Keratinocyte (primary cell): ENCODE data around the gene INTS1. TPM values are rescaled to one million over a fixed set of nuclear protein-coding genes. Genes with fewer than 3 reads are reported as not detected.
"Not testable (repeated sequence)": the region's sequence is repeated elsewhere in the genome, so short reads cannot be mapped to it uniquely, and the experiment has no call there.

ENCODE experiments used
- DNase-seq: peaks from one replicate; pipeline ENCODE4 v3.0.0-alpha.2; 2011; ENCODE audit warnings: low read depth, missing footprints, low spot score
- FAIRE-seq: peaks from 2 replicates; lab custom pipeline; 2011; peaks lifted over from hg19 to GRCh38; lab: Jason Lieb, UNC
- H2AFZ ChIP-seq: 2 replicates; pipeline ENCODE4 v1.6.0; 2012; ENCODE audit warnings: low read length, control low read depth, inconsistent platforms; ENCODE audit not compliant: control insufficient read depth
- H3K27ac ChIP-seq: 2 replicates; pipeline ENCODE4 v1.5.1; 2011; ENCODE audit warnings: low read length; ENCODE audit not compliant: control insufficient read depth, insufficient read depth
- H3K27me3 ChIP-seq: 3 replicates; pipeline ENCODE4 v1.6.0; 2011; ENCODE audit warnings: low read length; ENCODE audit not compliant: control insufficient read depth, insufficient read depth; ENCODE audit errors: extremely low read depth
- H3K36me3 ChIP-seq, 2 experiments: 2 replicates in 1 of 2; 3 replicates in 1 of 2; pipeline ENCODE4 v1.5.1; 2011; ENCODE audit warnings: low read length in 2 of 2, mild to moderate bottlenecking in 1 of 2; ENCODE audit not compliant: control insufficient read depth in 2 of 2, insufficient read depth in 2 of 2; ENCODE audit errors: extremely low read depth in 1 of 2
- H3K4me1 ChIP-seq: 3 replicates; pipeline ENCODE4 v1.5.1; 2011; ENCODE audit warnings: low read length; ENCODE audit not compliant: control insufficient read depth, insufficient read depth; ENCODE audit errors: extremely low read depth
- H3K4me2 ChIP-seq: 3 replicates; pipeline ENCODE4 v1.6.0; 2011; ENCODE audit warnings: low read depth, low read length; ENCODE audit not compliant: control insufficient read depth, insufficient read depth; ENCODE audit errors: extremely low read depth
- H3K4me3 ChIP-seq, 3 experiments: fragments of 200-600 bp in 1 of 3; sonication (generic) in 1 of 3; 2 replicates in 2 of 3; 3 replicates in 1 of 3; pipeline ENCODE4 v1.5.1; 2011 to 2016; ENCODE audit warnings: low read length in 3 of 3, mild to moderate bottlenecking in 3 of 3, control low read depth in 2 of 3, inconsistent platforms in 1 of 3, low read depth in 1 of 3, mixed read lengths in 1 of 3, mixed run types in 1 of 3, moderate library complexity in 1 of 3; ENCODE audit not compliant: control insufficient read depth in 2 of 3, insufficient read depth in 2 of 3; ENCODE audit errors: extremely low read depth in 1 of 3
- H3K79me2 ChIP-seq: 2 replicates; pipeline ENCODE4 v1.6.0; 2012; ENCODE audit warnings: low read length; ENCODE audit not compliant: control insufficient read depth, insufficient read depth
- H3K9ac ChIP-seq: 3 replicates; pipeline ENCODE4 v1.6.0; 2011; ENCODE audit warnings: low read length; ENCODE audit not compliant: control insufficient read depth, insufficient read depth; ENCODE audit errors: extremely low read depth
- H3K9me1 ChIP-seq: 3 replicates; pipeline ENCODE4 v1.6.0; 2011; ENCODE audit warnings: low read length; ENCODE audit not compliant: control insufficient read depth, insufficient read depth; ENCODE audit errors: extremely low read depth
- H3K9me3 ChIP-seq: 2 replicates; pipeline ENCODE4 v1.5.1; 2012; ENCODE audit warnings: low read depth, low read length; ENCODE audit not compliant: control insufficient read depth
- H4K20me1 ChIP-seq: 3 replicates; pipeline ENCODE4 v1.6.0; 2011; ENCODE audit warnings: low read length; ENCODE audit not compliant: control insufficient read depth, insufficient read depth; ENCODE audit errors: extremely low read depth
- CTCF ChIP-seq, 3 experiments: IDR thresholded peaks in 1 of 3; conservative IDR thresholded peaks in 1 of 3; optimal IDR thresholded peaks in 1 of 3; 2 replicates in 2 of 3; 3 replicates in 1 of 3; pipeline versions ENCODE3 to v1.5.1; 2011; ENCODE audit warnings: low read length in 3 of 3, mild to moderate bottlenecking in 3 of 3, moderate library complexity in 2 of 3, control low read depth in 1 of 3, inconsistent platforms in 1 of 3; ENCODE audit not compliant: insufficient read depth in 2 of 3; ENCODE audit errors: extremely low read depth in 1 of 3
- EZH2 ChIP-seq: IDR thresholded peaks from one replicate; pipeline ENCODE4 v1.6.1; 2012; ENCODE audit warnings: inconsistent platforms, mild to moderate bottlenecking, low read length, moderate library complexity
- dilution Hi-C: fragments of 300-500 bp; cut with MboI; formaldehyde crosslinking; loops from one replicate; pipeline ENCODE4 v1.7.0; 2020; ENCODE audit warnings: low sequenced_read_pairs; ENCODE audit not compliant: extremely low pct_ligation_motif_present
- polyA plus RNA-seq, 5 experiments: library from polyadenylated mRNA; depleted of rRNA in 3 of 5; stranded (reverse) in 3 of 5; stranded (forward) in 1 of 5; unstranded in 1 of 5; fragments of >200 nt; gene quantifications; 1 replicate in 1 of 5; 2 replicates in 3 of 5; 3 replicates in 1 of 5; pipeline versions ENCODE4 v1.2.1 to v1.2.3, GENCODE V29; 2011 to 2012; ENCODE audit warnings: missing spikeins in 2 of 5, low read depth in 1 of 5, low replicate concordance in 1 of 5

Gene INTS1
- polyA plus RNA-seq, 1 donor (not counting 4 experiments of a cell fraction or from before 2014, with no cell fraction given), result 10.6 TPM

GRCh38 chr7:1447112-1447511 is 57.1 kb downstream of the INTS1 start:
- Histone ChIP-seq H3K9ac (no peak overlapping the region), H4K20me1 (no peaks in the 10 kb centered on the region), H3K4me1 (peaks cover 6% of the 10 kb centered on the region), H2AFZ (no peak overlapping the region), H3K27ac (no peak overlapping the region), H3K9me1 (no peaks in the 10 kb centered on the region), H3K4me2 (no peak overlapping the region), H3K9me3 (no peaks in the 10 kb centered on the region), H3K36me3 (peaks cover 0 to 5% of the 10 kb centered on the region in 2 experiments), H3K4me3 (no peak overlapping the region), H3K27me3 (no peaks in the 10 kb centered on the region), H3K79me2 (peaks cover 15% of the 10 kb centered on the region)
- dilution Hi-C loops, result no loop called here
- DNase-seq (no peak), FAIRE-seq (no peak)
- TF ChIP-seq CTCF (optimal IDR thresholded peaks at IDR 0.05 in 1 of 3, IDR thresholded peaks at IDR 0.05 in 1 of 3, conservative IDR thresholded peaks at IDR 0.05 in 1 of 3; ENCODE audit: extremely low read depth in 1 of 3, insufficient read depth in 2 of 3, low read length in 3 of 3), result no peak
- no peak for TF ChIP-seq EZH2

GRCh38 chr7:1446620-1447032 is 57.6 kb downstream of the INTS1 start:
- DNase-seq (no peak), FAIRE-seq (no peak)
- Histone ChIP-seq H4K20me1 (peaks cover 1% of the 10 kb centered on the region), H3K4me1 (peaks cover under 1% of the 10 kb centered on the region), H3K9ac (no peak overlapping the region), H3K4me2 (no peak overlapping the region), H2AFZ (no peak overlapping the region), H3K79me2 (peaks cover 10% of the 10 kb centered on the region), H3K27me3 (no peaks in the 10 kb centered on the region), H3K4me3 (no peak overlapping the region), H3K9me3 (no peaks in the 10 kb centered on the region), H3K27ac (no peak overlapping the region), H3K36me3 (peaks cover 0 to 9% of the 10 kb centered on the region in 2 experiments), H3K9me1 (no peaks in the 10 kb centered on the region)
- TF ChIP-seq EZH2 (no peak), CTCF (optimal IDR thresholded peaks at IDR 0.05 in 1 of 3, IDR thresholded peaks at IDR 0.05 in 1 of 3, conservative IDR thresholded peaks at IDR 0.05 in 1 of 3; ENCODE audit: extremely low read depth in 1 of 3, insufficient read depth in 2 of 3, low read length in 3 of 3) (no peak)
- dilution Hi-C loops, result no loop called here

GRCh38 chr7:1446026-1446425 is 58.2 kb downstream of the INTS1 start:
- FAIRE-seq, H4K20me1 ChIP-seq, H3K4me1 ChIP-seq, H3K9me3 ChIP-seq, H3K27ac ChIP-seq, H3K9ac ChIP-seq, H3K4me3 ChIP-seq, H2AFZ ChIP-seq, H3K4me2 ChIP-seq, H3K9me1 ChIP-seq, H3K27me3 ChIP-seq, DNase-seq, dilution Hi-C loops, H3K79me2 ChIP-seq: not testable (repeated sequence)
- H3K36me3 ChIP-seq, result peaks cover 0 to 10% of the 10 kb centered on the region in 2 experiments
